Uterus (tissue), 4 donors: ENCODE results near the gene BBX. TPM values are rescaled to one million over a fixed set of nuclear protein-coding genes. Genes with fewer than 3 reads are reported as not detected.

ENCODE experiments used
- DNase-seq, 2 donors: peaks; one replicate each; pipeline ENCODE4 v3.0.0-alpha.2; 2019 to 2020
- H3K27ac ChIP-seq, 2 donors: fragments of 200-600 bp; sonication (generic); 1 replicate in 1 of 2; 2 replicates in 1 of 2; pipeline ENCODE4 v1.5.1; 2016 to 2018
- H3K27me3 ChIP-seq, 2 donors: fragments of 200-600 bp; sonication (generic); one replicate each; pipeline ENCODE4 v1.5.1; 2018 to 2019; ENCODE audit warnings: control low read depth in 1 of 2
- H3K36me3 ChIP-seq, 2 donors: fragments of 200-600 bp; sonication (generic); one replicate each; pipeline ENCODE4 v1.5.1; 2019; ENCODE audit warnings: control low read depth in 1 of 2
- H3K4me1 ChIP-seq, 2 donors: fragments of 200-600 bp; sonication (generic); one replicate each; pipeline ENCODE4 v1.5.1; 2018 to 2019; ENCODE audit warnings: control low read depth in 1 of 2
- H3K4me3 ChIP-seq, 2 donors: fragments of 200-600 bp; sonication (generic); 1 replicate in 1 of 2; 2 replicates in 1 of 2; pipeline ENCODE4 v1.5.1; 2018 to 2019; ENCODE audit warnings: mild to moderate bottlenecking in 1 of 2
- H3K9me3 ChIP-seq, 2 donors: fragments of 200-600 bp; sonication (generic); one replicate each; pipeline ENCODE4 v1.5.1; 2019; ENCODE audit warnings: control low read depth in 1 of 2
- CTCF ChIP-seq, 4 experiments: fragments of 200-600 bp in 2 of 4; fragments of 450-650 bp in 2 of 4; sonication (generic) in 2 of 4; IDR thresholded peaks; one replicate each; pipeline ENCODE4 v1.5.1; 2016 to 2019; ENCODE audit warnings: antibody characterized with exemption in 4 of 4, mild to moderate bottlenecking in 2 of 4, moderate library complexity in 1 of 4
- POLR2A ChIP-seq, 2 donors: fragments of 450-650 bp; IDR thresholded peaks; one replicate each; pipeline ENCODE4 v1.6.1; 2016; ENCODE audit warnings: antibody characterized with exemption in 2 of 2, mild to moderate bottlenecking in 1 of 2, moderate library complexity in 1 of 2
- intact Hi-C: fragments of 100-400 bp; cut with DNase I; formaldehyde crosslinking; loops from one replicate; pipeline ENCODE4 v1.15.1; 2023; ENCODE audit warnings: low total_unique reads
- total RNA-seq, 4 donors: library from RNA; depleted of rRNA in 3 of 4; stranded (reverse); fragments of >200 nt in 3 of 4; gene quantifications; one replicate each; pipeline versions ENCODE4 v1.1.0 to v1.2.4, GENCODE V29; 2014 to 2023
- donor health status: DM: yes; HTN: yes; CAD: no.

The BBX gene
- total RNA-seq, 4 donors from 2014 or later, result 21.5 to 106 (median 63.8) TPM

GRCh38 chr3:107592073-107592472 is 69.3 kb downstream of the BBX start:
- Histone ChIP-seq H3K9me3 (no peaks in the 10 kb centered on the region), H3K27me3 (no peaks in the 10 kb centered on the region), H3K36me3 (no peaks in the 10 kb centered on the region), H3K4me1 (no peaks in the 10 kb centered on the region), H3K4me3 (no peak overlapping the region), H3K27ac (no peak overlapping the region)
- TF ChIP-seq POLR2A (IDR thresholded peaks at IDR 0.05) (no peak), CTCF (IDR thresholded peaks at IDR 0.05) (no peak)
- intact Hi-C loops, result no loop called here
- DNase-seq, result no peak

- TF ChIP-seq CTCF (IDR thresholded peaks at IDR 0.05) (no peak), POLR2A (IDR thresholded peaks at IDR 0.05) (no peak)
- intact Hi-C loops, result no loop called here
- Histone ChIP-seq H3K36me3 (no peaks in the 10 kb centered on the region), H3K9me3 (no peaks in the 10 kb centered on the region), H3K27ac (no peak overlapping the region), H3K4me3 (no peak overlapping the region), H3K27me3 (no peaks in the 10 kb centered on the region), H3K4me1 (no peaks in the 10 kb centered on the region)
- no peak for DNase-seq
Observed at GRCh38 chr3:107594870-107595269, 72.1 kb downstream of the BBX start.

GRCh38 chr3:107596639-107597038 is 73.9 kb downstream of the BBX start:
- TF ChIP-seq POLR2A (IDR thresholded peaks at IDR 0.05), result no peak
- no peak for TF ChIP-seq CTCF (IDR thresholded peaks at IDR 0.05)
- Histone ChIP-seq H3K27me3 (no peaks in the 10 kb centered on the region), H3K4me1 (no peaks in the 10 kb centered on the region), H3K27ac (no peak overlapping the region), H3K36me3 (no peaks in the 10 kb centered on the region), H3K9me3 (no peaks in the 10 kb centered on the region), H3K4me3 (no peak overlapping the region)
- intact Hi-C loops, result no loop called here
- DNase-seq, result no peak

- TF ChIP-seq CTCF (IDR thresholded peaks at IDR 0.05), result no peak
- no peak for TF ChIP-seq POLR2A (IDR thresholded peaks at IDR 0.05)
Observed at GRCh38 chr3:107598926-107599771, 76.4 kb downstream of the BBX start.

GRCh38 chr3:107599772-107600145 is 77.0 kb downstream of the BBX start:
- DNase-seq, result no peak
- H3K27ac ChIP-seq, result peak overlapping the region; percentile 72 to 91
- H3K9me3 ChIP-seq, result no peaks in the 10 kb centered on the region
- peak overlapping the region; percentile 22 to 29 for H3K4me3 ChIP-seq
- H3K36me3 ChIP-seq, result no peaks in the 10 kb centered on the region
- no peaks in the 10 kb centered on the region for H3K4me1 ChIP-seq
- intact Hi-C loops, result no loop called here
- TF ChIP-seq POLR2A (IDR thresholded peaks at IDR 0.05) (no peak), CTCF (IDR thresholded peaks at IDR 0.05) (no peak)
- H3K27me3 ChIP-seq, result no peaks in the 10 kb centered on the region

More at GRCh38 chr3:107598926-107599771, 76.4 kb downstream of the BBX start:
- DNase-seq, result peak; percentile 18 to 22
- Histone ChIP-seq H3K9me3 (no peaks in the 10 kb centered on the region), H3K27me3 (no peaks in the 10 kb centered on the region), H3K4me3 (peak overlapping the region; percentile 22 to 29), H3K27ac (peak overlapping the region; percentile 72 to 91), H3K36me3 (no peaks in the 10 kb centered on the region), H3K4me1 (no peaks in the 10 kb centered on the region)
- intact Hi-C loops, result no loop called here
